ENCODE measurements around the gene CRISP2.
"Not testable (repeated sequence)": the region's sequence is repeated elsewhere in the genome, so short reads cannot be mapped to it uniquely, and the experiment has no call there.

CRISP2 gene

DNA sequence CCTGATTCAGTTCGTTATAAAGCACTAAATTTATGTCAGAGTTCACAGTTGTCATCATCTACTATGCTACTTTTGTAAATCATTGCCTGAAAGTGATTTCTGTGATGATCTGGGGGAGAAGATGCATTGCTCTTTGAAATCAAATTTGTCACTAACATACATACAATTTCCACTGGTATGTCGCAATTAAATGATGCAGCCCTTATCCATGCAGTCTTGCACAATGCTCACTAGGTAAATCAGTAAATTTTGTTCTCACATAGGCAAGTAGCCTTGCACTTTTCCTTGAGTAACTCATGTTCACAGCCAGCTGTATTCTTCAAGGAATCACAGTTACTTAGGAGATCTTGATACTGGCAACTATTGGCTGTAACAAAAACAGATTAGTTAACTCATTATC, 20.8 kb downstream of the CRISP2 start:
- H3K27me3 ChIP-seq (ENCODE audit: control insufficient read depth, insufficient read depth, low read length), result no peaks in the 10 kb centered on the region
- H3K9me3 ChIP-seq (ENCODE audit: control insufficient read depth, low read length), result no peaks in the 10 kb centered on the region
- no peak overlapping the region for H3K9ac ChIP-seq (ENCODE audit: low read length)
- no peak overlapping the region for H3K4me3 ChIP-seq (ENCODE audit: low read length)
- H3K36me3 ChIP-seq (ENCODE audit: control insufficient read depth, insufficient read depth, low read length), result no peaks in the 10 kb centered on the region
- H3K4me1 ChIP-seq (ENCODE audit: control insufficient read depth, insufficient read depth, low read length), result no peaks in the 10 kb centered on the region

- no peak overlapping the region for H3K9ac ChIP-seq (ENCODE audit: low read length)
- H3K4me1 ChIP-seq (ENCODE audit: control insufficient read depth, insufficient read depth, low read length), result no peaks in the 10 kb centered on the region
- no peaks in the 10 kb centered on the region for H3K36me3 ChIP-seq (ENCODE audit: control insufficient read depth, insufficient read depth, low read length)
- no peaks in the 10 kb centered on the region for H3K27me3 ChIP-seq (ENCODE audit: control insufficient read depth, insufficient read depth, low read length)
- H3K4me3 ChIP-seq (ENCODE audit: low read length), result no peak overlapping the region
- H3K9me3 ChIP-seq (ENCODE audit: control insufficient read depth, low read length), result no peaks in the 10 kb centered on the region
Measured at GRCh38 chr6:49676671-49677281, 36.6 kb downstream of the CRISP2 start.

DNA sequence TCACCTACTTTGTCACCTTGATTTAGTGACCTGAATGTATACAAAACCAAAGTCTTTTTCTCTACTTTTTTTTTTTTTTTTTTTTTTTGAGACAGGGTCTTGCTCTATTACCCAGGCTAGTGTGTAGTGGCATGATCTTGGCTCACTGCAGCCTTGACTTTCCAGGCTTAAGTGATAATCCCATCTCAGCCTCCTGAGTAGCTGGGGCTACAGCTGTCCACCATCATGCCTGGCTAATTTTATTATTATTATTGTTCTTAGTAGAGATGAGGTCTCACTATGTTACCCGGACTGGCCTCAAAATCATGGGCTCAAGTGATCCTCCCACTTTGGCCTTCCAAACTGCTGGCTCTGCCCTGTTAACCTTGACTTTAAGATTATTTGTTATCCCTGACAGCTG, 37.5 kb downstream of the CRISP2 start:
- H3K9me3 ChIP-seq (ENCODE audit: control insufficient read depth, low read length), result no peaks in the 10 kb centered on the region
- H3K4me1 ChIP-seq (ENCODE audit: control insufficient read depth, insufficient read depth, low read length), result no peaks in the 10 kb centered on the region
- no peak overlapping the region for H3K4me3 ChIP-seq (ENCODE audit: low read length)
- H3K36me3 ChIP-seq (ENCODE audit: control insufficient read depth, insufficient read depth, low read length), result no peaks in the 10 kb centered on the region
- no peaks in the 10 kb centered on the region for H3K27me3 ChIP-seq (ENCODE audit: control insufficient read depth, insufficient read depth, low read length)
- H3K9ac ChIP-seq (ENCODE audit: low read length), result no peak overlapping the region

- no peaks in the 10 kb centered on the region for H3K27me3 ChIP-seq (ENCODE audit: control insufficient read depth, insufficient read depth, low read length)
- H3K4me1 ChIP-seq (ENCODE audit: control insufficient read depth, insufficient read depth, low read length), result no peaks in the 10 kb centered on the region
Measured at GRCh38 chr6:49668083-49668511, 45.2 kb downstream of the CRISP2 start.

DNA sequence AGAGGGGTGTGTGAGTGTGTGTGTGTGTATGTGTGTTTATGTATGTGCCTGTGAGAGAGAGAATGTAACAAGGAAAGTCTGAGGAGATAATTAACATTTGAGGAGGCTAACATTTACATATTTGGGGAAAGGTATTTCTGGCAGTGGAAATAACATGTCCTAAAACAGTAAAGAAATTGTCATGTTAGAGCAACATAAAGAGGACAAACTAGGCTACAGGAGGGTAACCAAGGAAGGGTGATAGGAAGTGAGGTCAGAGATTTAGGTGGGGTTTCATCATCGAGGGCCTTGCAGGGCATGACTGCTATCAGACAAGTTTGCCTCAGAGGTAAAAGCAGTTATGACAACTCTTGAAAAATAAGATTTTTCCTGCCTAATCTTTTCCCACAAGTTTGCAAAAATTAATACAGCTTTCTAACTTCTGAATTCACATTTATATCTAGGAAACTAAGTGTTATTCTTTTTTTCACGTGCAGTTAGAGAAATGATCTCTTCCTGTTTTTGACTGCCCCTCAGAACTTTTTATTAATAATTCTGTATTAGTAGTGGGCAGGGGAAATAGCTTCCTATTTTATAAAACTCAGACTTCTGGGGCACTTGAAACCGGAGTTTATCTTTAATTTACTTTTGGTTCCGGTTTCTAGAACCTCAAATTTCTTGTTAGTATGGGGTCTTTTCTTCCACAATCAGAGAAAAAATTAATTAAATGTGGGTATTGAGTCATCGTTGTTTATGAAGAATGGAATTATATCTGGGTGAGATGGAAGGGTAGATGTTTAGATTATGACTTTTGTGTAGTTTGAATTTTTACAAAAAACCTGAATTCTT, 46.2 kb downstream of the CRISP2 start:
- Histone ChIP-seq H3K27me3 (ENCODE audit: control insufficient read depth, insufficient read depth, low read length) (no peaks in the 10 kb centered on the region), H3K4me1 (ENCODE audit: control insufficient read depth, insufficient read depth, low read length) (no peaks in the 10 kb centered on the region), H3K9me3 (ENCODE audit: control insufficient read depth, low read length) (no peaks in the 10 kb centered on the region), H3K4me3 (ENCODE audit: low read length) (no peak overlapping the region), H3K9ac (ENCODE audit: low read length) (no peak overlapping the region), H3K36me3 (ENCODE audit: control insufficient read depth, insufficient read depth, low read length) (no peaks in the 10 kb centered on the region)

More at GRCh38 chr6:49668083-49668511, 45.2 kb downstream of the CRISP2 start:
- Histone ChIP-seq H3K9me3 (ENCODE audit: control insufficient read depth, low read length) (no peaks in the 10 kb centered on the region), H3K4me3 (ENCODE audit: low read length) (no peak overlapping the region), H3K9ac (ENCODE audit: low read length) (no peak overlapping the region), H3K36me3 (ENCODE audit: control insufficient read depth, insufficient read depth, low read length) (no peaks in the 10 kb centered on the region)

- Histone ChIP-seq H3K9me3 (ENCODE audit: control insufficient read depth, low read length) (no peaks in the 10 kb centered on the region), H3K4me1 (ENCODE audit: control insufficient read depth, insufficient read depth, low read length) (no peaks in the 10 kb centered on the region), H3K4me3 (ENCODE audit: low read length) (no peak overlapping the region), H3K36me3 (ENCODE audit: control insufficient read depth, insufficient read depth, low read length) (no peaks in the 10 kb centered on the region), H3K9ac (ENCODE audit: low read length) (no peak overlapping the region), H3K27me3 (ENCODE audit: control insufficient read depth, insufficient read depth, low read length) (no peaks in the 10 kb centered on the region)
Measured at GRCh38 chr6:49666480-49666879, 46.9 kb downstream of the CRISP2 start.

- Histone ChIP-seq H3K27me3 (ENCODE audit: control insufficient read depth, insufficient read depth, low read length) (no peaks in the 10 kb centered on the region), H3K4me1 (ENCODE audit: control insufficient read depth, insufficient read depth, low read length) (no peaks in the 10 kb centered on the region), H3K9me3 (ENCODE audit: control insufficient read depth, low read length) (no peaks in the 10 kb centered on the region), H3K4me3 (ENCODE audit: low read length) (no peak overlapping the region), H3K9ac (ENCODE audit: low read length) (no peak overlapping the region), H3K36me3 (ENCODE audit: control insufficient read depth, insufficient read depth, low read length) (no peaks in the 10 kb centered on the region)
Measured at GRCh38 chr6:49664817-49665216, 48.5 kb downstream of the CRISP2 start.

GRCh38 chr6:49664054-49664453, 49.3 kb downstream of the CRISP2 start:
- H3K4me3 ChIP-seq (ENCODE audit: low read length); H3K36me3 ChIP-seq (ENCODE audit: control insufficient read depth, insufficient read depth, low read length); H3K27me3 ChIP-seq (ENCODE audit: control insufficient read depth, insufficient read depth, low read length); H3K4me1 ChIP-seq (ENCODE audit: control insufficient read depth, insufficient read depth, low read length); H3K9me3 ChIP-seq (ENCODE audit: control insufficient read depth, low read length); H3K9ac ChIP-seq (ENCODE audit: low read length): not testable (repeated sequence)

DNA sequence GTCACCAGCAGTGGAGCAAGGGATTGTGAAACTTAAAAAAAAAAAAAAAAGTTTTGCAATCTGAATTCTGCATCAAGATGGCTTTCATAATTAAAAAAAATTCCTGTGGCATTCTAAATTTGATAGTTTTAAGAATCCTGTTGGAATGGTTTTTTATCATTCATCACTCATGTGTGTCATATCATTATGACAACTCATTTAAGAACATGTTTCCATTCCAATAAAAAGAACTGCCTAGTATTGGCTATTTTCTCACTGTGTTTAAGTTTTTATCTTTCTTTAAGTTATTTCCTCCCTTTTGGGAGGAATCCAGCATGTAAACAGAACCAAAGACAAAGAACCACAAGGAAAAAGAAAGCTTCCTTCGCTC, 50.5 kb downstream of the CRISP2 start:
- no peak overlapping the region for H3K4me3 ChIP-seq (ENCODE audit: low read length)
- H3K27me3 ChIP-seq (ENCODE audit: control insufficient read depth, insufficient read depth, low read length), result no peaks in the 10 kb centered on the region
- no peaks in the 10 kb centered on the region for H3K4me1 ChIP-seq (ENCODE audit: control insufficient read depth, insufficient read depth, low read length)
- no peaks in the 10 kb centered on the region for H3K36me3 ChIP-seq (ENCODE audit: control insufficient read depth, insufficient read depth, low read length)
- H3K9me3 ChIP-seq (ENCODE audit: control insufficient read depth, low read length), result no peaks in the 10 kb centered on the region
- no peak overlapping the region for H3K9ac ChIP-seq (ENCODE audit: low read length)

DNA sequence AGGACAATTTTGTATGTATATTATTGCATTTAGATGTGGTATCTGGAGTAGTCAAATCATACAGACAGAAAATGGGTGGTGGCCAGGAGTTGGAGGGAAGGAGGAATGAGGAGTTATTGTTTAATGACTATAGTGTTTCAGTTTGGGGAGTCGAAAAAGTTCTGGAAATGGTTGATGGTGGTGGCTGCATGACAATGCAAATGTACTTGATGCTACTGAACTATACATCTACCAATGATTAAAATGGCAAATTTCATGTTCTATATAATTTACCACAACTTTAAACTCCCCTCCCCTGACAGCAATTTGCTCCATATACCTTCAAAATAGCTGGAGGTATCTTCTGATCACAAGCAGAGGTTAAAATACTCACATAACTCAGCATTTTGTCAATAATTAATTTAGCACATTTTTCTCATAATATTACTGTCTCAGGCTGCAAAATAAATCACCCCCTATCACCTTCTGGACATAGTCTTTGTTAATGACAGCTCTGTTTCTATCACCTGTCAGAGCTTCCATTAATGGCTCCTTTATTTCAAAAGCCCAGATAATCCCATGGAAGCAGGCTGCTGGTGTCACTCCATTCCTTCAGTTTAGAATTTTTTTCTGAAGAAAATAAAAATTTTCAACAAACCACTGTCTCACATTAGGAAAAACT, 51.0 kb downstream of the CRISP2 start:
- Histone ChIP-seq H3K36me3 (ENCODE audit: control insufficient read depth, insufficient read depth, low read length) (no peaks in the 10 kb centered on the region), H3K4me1 (ENCODE audit: control insufficient read depth, insufficient read depth, low read length) (no peaks in the 10 kb centered on the region), H3K9me3 (ENCODE audit: control insufficient read depth, low read length) (no peaks in the 10 kb centered on the region), H3K27me3 (ENCODE audit: control insufficient read depth, insufficient read depth, low read length) (no peaks in the 10 kb centered on the region), H3K9ac (ENCODE audit: low read length) (no peak overlapping the region), H3K4me3 (ENCODE audit: low read length) (no peak overlapping the region)

DNA sequence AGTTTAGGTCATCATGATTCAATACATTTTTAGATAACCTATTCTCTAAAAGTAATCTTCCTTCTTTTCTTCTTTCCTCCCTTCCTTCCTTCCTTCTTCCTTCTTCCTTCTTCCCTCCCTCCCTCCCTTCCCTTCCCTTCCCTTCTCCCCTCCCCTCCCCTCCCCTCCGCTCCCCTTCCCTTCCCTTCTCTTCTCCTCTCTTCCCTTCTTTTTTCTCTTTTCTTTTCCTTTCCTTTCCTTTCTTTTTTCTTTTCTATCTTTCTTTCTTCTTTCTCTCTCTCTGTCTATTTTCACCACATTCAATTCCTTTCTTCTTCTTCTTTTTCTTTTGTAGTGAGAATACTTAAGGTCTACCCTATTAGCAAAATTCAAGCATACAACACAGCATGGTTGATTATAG, 59.4 kb downstream of the CRISP2 start:
- Histone ChIP-seq H3K4me1 (ENCODE audit: control insufficient read depth, insufficient read depth, low read length) (no peaks in the 10 kb centered on the region), H3K27me3 (ENCODE audit: control insufficient read depth, insufficient read depth, low read length) (no peaks in the 10 kb centered on the region), H3K36me3 (ENCODE audit: control insufficient read depth, insufficient read depth, low read length) (no peaks in the 10 kb centered on the region), H3K4me3 (ENCODE audit: low read length) (no peak overlapping the region), H3K9ac (ENCODE audit: low read length) (no peak overlapping the region), H3K9me3 (ENCODE audit: control insufficient read depth, low read length) (no peaks in the 10 kb centered on the region)

- no peaks in the 10 kb centered on the region for H3K9me3 ChIP-seq (ENCODE audit: control insufficient read depth, low read length)
- H3K4me1 ChIP-seq (ENCODE audit: control insufficient read depth, insufficient read depth, low read length), result no peaks in the 10 kb centered on the region
- no peaks in the 10 kb centered on the region for H3K36me3 ChIP-seq (ENCODE audit: control insufficient read depth, insufficient read depth, low read length)
- no peak overlapping the region for H3K4me3 ChIP-seq (ENCODE audit: low read length)
- no peak overlapping the region for H3K9ac ChIP-seq (ENCODE audit: low read length)
- no peaks in the 10 kb centered on the region for H3K27me3 ChIP-seq (ENCODE audit: control insufficient read depth, insufficient read depth, low read length)
Measured at GRCh38 chr6:49653438-49653837, 59.9 kb downstream of the CRISP2 start.
